HG03159 (cell line): ENCODE data around the gene H6PD.

Experiments
- ATAC-seq: cut with Tn5 transposase; IDR thresholded peaks from one replicate; pipeline ENCODE4 v1.9.1; 2021; ENCODE audit warnings: mild to moderate bottlenecking, moderate library complexity; ENCODE audit not compliant: unreplicated experiment

H6PD gene, protein sequence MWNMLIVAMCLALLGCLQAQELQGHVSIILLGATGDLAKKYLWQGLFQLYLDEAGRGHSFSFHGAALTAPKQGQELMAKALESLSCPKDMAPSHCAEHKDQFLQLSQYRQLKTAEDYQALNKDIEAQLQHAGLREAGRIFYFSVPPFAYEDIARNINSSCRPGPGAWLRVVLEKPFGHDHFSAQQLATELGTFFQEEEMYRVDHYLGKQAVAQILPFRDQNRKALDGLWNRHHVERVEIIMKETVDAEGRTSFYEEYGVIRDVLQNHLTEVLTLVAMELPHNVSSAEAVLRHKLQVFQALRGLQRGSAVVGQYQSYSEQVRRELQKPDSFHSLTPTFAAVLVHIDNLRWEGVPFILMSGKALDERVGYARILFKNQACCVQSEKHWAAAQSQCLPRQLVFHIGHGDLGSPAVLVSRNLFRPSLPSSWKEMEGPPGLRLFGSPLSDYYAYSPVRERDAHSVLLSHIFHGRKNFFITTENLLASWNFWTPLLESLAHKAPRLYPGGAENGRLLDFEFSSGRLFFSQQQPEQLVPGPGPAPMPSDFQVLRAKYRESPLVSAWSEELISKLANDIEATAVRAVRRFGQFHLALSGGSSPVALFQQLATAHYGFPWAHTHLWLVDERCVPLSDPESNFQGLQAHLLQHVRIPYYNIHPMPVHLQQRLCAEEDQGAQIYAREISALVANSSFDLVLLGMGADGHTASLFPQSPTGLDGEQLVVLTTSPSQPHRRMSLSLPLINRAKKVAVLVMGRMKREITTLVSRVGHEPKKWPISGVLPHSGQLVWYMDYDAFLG

DNA sequence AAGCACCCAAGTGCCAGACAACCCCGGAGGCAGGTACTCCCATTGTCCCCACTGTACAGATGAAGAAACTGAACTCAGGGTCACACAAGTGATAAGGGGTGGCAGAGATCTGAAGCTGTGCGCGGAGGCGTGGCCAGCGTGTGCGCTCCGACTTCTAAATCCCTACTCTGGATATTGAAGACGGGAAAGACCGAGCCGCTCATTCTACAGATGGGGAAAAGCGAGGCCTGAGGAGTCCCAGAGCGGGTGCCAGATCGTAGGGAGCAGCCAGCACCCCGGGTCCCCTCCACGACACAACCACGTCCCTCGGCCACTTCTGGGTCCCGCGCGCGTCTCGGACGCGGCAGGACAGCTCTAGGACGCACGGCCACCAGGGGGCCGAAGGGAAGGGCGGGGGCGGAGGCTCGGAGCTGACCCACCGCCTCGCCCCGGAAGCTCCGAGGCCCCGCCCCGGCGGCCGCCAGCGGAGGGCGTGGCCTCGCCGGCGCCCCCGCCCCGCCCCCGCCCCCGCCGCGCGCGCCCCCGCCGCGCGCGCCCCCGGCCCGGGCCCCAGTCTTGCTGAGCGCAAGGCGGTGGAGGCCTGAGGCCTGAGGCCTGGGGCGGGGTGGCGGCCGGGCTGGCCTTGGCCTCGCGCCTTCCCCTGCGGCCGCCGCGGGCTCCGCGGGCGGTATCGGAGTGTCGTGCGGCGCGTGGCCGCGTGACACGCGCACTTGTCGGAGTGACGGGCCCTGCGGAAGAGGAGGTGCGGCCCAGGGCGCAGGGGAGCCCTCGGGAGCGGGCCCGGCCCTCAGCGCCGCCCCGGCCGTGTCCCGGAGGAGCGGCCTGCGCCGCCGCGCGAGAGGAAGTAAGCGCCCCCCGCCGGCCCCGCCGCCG lies at the start of gene H6PD:
H6PD (plus strand) TSS at position 552 of the 873 bp plus-strand sequence. CDS start 10,161 bp downstream, outside the sequence.
- peak; percentile 74 for ATAC-seq

DNA sequence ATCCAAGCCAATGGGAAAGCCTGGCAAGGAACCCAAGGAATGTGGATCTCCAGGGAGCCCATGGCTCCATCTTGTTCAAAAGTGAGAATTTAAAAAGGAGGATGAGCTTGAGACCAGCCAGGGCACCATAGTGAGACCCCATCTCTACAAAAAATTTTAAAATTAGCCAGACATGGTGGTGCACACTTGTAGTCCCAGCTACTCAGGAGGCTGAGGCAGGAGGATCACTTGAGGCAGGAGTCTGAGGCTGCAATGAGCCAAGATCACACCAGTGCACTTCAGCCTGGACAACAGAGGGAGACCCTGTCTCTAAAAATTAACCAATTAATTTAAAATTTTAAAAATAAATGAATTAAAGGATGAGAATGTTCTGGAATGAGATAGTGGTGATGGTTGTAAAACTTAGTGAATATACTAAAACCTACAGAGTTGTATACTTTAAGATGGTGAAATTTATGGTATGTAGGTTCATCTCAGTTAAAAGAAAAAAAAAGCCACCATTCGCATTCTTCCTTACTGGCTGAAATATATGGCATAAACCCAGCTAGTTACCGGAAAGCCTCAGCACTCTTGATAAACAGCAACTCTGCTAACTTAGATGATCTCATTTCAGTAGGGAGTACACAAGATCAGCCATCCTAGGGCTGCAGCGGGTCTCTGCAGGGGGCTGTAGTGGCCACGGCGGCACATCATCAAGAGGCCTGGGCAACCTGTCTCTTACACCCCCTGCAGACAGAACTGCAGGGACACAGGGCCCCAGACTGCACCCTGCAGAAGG lies 48.3 kb upstream of the H6PD start:
- no peak for ATAC-seq

DNA sequence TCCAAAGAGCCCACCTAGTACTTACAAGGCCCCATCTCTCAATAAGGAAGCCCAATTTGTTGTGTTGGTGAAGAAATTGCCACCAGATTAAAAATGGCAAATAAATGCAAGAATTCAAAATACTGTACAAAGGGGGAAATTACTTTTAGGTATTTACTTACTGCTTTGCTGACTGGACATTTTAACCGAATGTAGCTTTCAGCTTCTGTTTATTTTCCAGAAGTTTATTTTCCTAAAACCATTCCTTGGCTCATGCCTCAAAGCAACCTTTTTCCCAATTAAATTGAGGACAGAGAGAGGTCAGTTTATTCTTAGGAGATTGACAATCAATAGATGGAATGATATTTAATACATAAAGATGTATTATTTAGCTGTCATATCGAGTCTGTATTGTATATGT lies 47.6 kb upstream of the H6PD start:
- no peak for ATAC-seq

DNA sequence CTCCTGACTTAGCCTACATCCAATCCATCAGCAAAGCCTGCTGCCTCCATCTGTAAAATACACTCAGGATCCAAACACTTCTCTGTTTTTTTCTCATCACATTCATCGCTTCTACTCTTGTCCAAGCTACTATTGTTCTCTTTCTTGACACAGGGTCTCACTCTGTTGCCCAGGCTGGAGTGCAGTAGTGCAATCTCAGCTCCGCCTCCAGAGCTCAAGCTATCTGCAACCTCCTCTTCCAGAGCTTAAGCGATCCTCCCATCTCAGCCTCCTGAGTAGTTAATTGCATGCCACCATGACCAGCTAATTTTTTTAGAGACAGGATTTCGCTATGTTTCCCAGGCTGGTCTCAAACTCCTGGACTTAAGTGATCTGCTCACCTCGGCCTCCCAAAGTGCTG lies 44.3 kb upstream of the H6PD start:
- ATAC-seq, result no peak

DNA sequence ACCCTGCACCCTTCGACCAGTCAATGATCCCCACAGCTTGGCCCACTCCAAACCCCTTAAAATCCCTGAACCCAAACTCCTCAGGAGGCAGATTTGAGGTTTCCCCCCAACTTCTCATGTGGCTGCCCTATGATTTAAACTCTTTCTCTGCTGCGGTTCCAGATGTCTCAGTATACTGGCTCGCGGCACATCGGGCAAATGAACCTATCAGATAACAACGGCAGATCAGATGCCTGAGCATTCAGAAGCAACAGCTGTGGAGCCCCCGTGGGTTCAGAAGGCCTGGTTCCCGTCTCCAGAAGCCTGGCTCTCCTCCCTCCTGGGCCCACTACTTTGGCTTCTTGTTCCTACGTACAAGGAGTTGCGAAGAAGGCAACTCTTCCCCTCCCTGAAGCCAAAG lies 43.3 kb upstream of the H6PD start:
- ATAC-seq, result no peak

DNA sequence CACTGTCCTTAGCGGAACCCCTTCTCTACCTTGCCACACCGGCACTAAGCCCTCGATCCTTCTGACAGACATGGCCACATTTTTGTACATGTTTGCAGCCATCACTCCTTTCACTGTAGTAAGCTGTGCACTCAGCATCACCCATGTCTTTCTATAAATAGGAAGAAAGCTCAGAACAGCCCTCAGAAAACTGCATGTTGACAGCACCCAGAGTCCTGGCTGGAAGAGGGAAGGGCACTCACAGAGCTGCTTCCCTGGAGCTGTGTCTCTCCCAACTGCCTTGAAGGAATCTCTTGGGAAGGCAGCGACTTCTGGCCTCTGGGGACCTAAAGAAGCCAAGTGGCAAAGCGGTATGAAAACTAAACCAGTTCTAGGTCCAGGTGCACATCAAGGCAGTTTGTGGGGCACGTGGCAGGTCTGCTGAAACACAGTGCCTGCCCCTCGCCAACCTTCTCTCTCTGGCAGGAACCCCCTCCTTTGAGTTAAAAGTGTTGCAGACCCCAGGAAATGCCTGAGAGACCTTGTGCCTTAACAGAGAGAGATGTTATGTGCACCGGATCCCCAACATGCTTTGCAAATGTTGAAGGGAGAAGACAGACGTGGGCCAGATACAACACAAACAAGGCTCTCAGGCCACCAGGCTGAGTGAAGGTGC lies 41.9 kb upstream of the H6PD start:
- no peak for ATAC-seq

DNA sequence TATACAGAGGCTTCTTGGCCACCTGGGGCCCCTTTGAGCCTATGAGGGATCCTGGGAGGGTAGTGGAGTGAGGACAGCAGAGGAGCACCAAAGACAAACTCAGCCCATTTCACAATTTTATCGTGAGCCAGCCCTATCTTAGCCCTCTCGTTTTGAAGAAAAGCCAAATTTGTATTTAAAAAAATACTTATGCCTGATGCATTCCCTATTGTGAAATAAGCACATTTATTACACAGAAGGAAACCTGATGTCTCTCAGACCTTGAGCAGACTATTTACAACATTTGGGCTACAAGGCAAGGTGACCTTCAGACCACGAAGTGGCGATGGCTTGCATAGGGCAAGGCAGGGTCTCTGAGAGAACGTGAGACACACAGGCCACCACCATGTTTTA lies 41.3 kb upstream of the H6PD start:
- no peak for ATAC-seq

DNA sequence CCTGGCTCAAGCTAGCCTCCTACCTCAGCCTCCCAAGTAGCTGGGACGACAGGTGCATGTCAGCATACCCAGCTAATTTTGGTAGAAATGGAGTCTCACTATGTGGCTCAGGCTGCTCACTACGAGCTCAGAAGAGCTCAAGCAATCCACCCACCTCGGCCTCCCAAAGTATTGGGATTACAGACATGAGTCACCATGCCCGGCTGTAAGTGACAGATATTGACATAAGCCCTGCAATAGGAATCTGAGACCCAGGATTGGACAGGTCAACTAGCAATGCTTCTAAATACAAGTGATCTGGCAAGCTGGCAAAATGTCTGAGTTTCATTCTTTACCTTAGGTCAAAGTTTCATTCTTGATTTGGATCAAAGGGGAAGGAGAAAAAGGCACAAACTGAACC lies 40.5 kb upstream of the H6PD start:
- no peak for ATAC-seq

DNA sequence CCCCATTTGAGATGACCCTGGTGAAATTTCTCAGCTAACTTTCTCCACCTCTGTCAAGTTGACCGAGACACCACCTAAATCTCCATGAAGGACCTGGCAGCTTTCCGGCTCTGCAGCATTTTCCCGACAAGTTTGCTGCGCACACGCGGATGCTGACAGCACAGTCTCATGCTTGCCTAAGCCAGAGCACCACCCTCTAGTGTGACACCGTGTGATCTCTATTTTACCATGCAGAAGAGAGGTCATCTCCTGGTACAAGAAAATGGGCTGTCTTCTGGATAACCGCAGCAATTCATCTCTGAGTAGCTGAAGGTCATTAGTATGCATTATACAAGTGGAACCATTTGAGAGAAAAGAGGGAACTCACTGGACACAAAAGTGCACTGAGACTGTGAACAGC lies 38.9 kb upstream of the H6PD start:
- ATAC-seq, result no peak

DNA sequence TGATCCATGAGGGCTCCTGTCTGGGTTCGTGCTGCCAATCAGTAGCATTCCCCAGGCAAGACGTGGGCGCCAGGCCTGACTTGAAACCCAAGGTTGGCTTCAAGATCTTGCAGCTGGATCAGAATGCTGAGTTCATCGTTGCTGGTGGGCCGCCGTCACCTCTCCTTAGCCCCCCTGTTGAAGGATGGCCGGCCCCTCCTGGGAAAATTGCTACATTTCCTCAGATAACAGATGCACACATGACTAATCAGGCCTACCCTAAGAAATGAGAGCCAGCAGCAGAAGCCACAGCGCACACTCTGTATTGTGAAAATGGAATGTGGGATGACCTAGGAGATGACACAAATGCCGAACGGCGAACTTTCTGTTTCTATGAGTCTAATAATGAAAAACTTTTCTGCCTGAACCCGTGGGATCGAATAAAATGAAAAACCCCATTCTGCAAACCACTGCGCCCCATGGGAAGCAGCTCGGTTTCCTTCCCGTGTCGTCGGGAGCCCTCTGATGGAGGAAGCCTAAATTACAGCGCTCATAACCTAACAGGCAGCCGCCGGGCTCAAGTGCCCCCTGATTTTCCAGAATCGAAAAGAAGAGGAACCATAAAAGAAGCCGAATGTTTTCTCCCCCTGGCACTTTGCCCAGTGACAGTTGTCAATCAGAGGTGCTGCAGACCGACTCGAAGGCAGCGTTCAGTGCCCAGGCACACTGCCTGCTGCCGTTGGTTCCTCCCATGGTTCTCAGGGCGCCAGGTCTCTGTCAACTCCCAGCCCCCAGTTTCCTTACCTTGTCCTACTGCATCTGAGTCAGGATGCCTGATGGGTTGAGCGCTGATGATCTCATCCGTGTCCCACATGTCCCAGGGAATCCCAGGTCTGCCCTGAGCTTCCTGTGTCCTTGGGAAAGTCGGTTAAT lies 38.2 kb upstream of the H6PD start:
- ATAC-seq, result no peak

DNA sequence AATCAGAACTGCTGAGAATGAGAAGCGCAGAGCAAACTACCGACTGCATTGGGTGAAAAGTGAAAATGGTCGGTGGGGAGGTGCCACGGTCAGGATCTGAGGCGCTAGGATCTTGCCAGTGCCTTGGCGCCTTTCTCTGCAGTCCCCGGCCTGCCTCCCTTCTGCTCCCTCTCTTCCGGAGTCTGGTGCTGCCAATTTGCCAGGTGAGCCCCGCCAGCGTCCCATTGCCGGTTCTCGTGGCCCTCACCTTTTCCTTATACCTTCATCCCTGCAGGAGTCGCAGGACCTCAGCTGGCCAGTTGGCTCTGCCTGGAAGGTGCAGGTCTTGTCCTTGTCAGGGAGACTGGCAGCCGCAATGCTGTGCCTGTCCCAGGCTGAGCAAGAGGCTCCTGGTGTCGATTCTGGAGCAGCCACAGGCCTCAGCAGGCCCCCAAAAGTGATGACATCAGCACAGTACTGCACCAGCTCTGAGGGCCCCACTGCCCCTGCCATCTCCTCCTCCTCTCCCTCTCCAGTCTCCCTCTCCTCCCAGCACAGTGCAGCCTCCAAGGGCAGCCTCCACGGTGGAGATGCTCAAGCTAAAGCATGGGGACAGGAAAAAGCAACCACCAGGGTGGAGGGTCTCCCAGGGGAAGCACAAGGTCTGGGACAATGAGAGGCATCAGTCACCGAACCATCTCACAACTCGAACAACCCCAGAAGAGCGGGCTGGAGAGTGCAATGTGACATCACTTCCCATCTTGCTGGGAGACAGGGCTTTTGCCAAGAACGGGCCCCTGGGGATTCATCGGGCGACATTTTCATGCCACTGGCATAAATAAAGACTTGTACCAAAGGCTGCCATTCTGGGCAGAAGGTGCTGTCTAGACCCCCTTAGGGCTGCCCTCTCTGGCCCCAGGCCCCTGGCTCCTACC lies 37.1 kb upstream of the H6PD start:
- no peak for ATAC-seq

DNA sequence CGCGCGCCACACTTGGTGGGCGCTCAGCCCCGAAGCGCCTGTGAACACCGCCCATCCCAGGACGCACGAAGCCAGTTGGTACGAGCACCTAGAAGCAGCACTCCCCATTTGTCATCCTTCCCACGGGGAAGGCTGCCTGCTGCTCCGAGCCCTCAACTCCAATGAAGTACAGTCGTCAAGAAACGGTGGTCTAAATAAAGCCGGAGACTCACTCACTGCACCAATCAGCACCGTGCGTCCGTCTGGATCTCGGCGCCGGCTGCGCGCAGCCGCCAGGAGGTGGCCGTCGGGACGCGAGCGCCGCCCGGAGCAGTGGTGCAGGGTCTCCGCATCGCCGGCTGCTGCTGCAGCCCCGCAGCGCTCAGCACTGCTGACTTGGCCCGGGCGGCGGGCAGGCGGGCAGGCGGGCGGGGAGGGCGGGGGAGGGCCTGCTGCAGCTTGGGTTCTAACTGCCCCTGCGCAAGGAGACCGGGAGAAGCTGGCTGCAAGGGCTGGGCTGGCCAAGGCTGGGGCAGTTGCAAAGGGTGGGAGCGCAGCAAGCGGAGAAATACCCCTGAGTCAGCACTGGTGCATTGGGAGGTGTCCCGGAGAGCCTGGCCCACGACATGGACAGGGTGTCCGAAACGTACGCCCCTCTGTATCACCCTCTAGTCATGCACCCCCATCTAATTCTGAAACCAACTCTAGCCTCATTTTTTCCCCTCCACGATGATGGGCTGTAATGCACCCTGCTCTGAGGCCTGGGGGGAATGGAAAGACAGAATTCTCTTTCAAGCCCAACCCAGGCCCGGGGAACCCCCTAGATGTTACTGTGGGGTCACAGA lies 35.8 kb upstream of the H6PD start:
- no peak for ATAC-seq

DNA sequence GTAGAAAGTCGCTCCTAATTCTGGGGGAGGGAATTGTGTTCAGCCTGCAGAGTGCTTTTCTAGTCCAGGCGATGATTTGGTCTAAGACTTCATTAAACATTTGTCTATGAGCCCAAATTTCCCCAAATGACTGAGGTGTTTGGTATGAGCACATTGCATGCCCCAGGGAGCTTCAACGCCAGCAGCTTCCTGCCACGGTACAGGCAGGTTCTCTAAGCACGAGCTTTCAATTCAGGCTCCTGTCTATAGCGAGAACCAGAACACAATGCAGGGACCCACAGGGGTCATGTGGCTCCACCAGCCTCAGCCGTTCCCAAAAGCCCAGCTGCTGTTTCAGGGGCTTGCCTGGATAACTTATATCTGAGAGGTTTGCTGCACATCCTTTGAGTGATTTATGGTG lies 34.1 kb upstream of the H6PD start:
- no peak for ATAC-seq

DNA sequence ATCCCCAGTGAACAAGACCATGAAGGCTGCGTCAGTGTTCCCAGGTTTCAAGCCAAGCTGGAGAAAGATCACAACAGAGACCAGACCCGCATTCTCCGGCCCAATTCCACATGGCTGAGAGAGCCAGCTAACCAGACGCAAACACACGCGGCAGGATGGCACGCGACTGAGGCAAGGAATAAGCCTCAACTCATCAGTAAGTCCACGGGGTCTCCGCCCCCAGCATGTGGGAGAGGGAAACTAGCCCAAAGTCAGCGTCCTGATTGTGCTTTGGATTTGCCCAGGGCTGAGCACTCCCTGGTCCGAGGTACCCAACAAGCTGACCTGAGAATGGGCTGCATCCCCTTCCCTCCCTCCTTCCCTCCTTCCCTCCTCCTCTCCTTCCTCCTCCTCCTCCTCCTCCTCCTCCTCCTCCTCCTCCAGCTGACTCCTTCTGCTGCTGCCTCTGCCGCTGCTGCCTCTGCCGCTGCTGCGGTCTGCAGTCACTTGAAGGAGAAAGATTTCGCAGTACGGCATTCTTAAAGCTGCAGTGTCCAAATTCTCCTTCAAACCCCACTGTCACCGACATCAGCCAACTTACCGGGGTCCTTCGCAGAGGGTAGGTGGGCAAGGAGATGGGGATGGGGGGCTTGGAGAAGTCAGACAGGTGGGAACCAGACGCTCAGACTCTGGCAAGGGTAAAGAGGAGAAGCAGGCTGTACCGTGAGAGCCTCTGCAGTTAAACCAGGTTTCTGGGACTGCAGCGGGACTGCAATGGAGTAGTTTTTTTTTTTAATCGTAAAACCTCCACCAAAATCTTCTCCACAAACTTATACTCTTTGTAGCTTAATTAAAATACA lies 33.0 kb upstream of the H6PD start:
- ATAC-seq, result no peak

DNA sequence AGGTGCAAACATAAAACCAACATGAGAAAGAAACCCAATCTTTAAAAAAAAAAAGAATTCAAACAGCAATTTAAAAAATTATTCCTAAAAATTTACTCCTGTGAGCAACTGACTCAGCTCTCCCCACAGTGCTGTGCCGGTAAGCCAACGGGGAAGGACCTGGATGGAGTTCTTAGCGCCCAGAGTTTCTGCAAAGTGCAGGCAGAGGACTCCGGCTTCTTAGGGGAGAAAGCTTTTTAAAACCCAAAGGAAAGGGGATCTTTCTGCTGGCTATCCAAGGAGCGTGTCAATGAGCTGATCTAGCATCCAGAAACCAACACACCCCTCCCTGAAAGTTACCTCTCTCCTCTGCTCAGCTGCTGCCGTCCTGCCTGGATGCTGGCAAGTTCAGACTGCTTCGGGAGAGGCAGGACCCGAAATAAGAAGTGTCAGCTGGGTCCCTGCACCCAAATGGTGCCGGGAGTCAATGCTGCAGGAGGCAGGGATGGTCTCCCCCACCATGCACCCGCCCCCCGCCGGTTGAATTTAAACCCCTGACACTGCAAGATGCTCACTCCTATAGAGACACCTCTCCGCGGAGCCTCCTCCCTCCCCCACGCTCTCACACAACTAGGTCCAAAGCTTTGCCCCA lies 32.2 kb upstream of the H6PD start:
- ATAC-seq, result no peak

DNA sequence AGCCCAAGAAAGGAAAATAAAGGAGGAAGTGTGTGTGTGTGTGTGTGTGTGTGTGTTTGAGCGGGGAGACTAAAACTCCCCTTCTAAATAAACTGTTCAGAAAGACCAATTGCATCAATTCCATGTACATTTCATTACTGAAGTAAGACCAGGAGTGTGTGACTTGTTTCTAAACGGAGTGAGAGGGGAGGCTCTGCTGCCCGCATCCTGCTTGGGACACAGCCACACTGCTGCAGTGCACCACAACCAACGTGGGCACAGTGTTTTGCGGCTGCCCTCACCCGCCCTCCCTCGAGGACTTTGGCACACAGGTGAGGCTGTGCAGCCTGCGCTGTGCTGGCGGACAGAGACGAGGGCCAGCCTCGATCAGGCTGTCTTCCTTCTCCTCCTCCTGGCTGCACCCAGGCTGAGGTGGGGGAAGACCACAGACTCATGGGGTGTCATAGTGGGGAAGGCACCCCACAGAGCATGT lies 31.0 kb upstream of the H6PD start:
- ATAC-seq, result no peak
